Rectal smooth muscle tissue (tissue), 1 donor: Measurements from ENCODE around the gene SV2C.

ENCODE experiments used
- H3K27ac ChIP-seq: one replicate; pipeline ENCODE4 v1.7.0; 2013; ENCODE audit warnings: low read depth, low read length, inconsistent platforms
- H3K27me3 ChIP-seq: one replicate; pipeline ENCODE4 v1.7.0; 2013; ENCODE audit warnings: low read length; ENCODE audit not compliant: control insufficient read depth, insufficient read depth
- H3K36me3 ChIP-seq: one replicate; pipeline ENCODE4 v1.7.0; 2013; ENCODE audit warnings: low read length; ENCODE audit not compliant: control insufficient read depth, insufficient read depth
- H3K4me1 ChIP-seq: one replicate; pipeline ENCODE4 v1.7.0; 2013; ENCODE audit warnings: low read length; ENCODE audit not compliant: control insufficient read depth, insufficient read depth
- H3K4me3 ChIP-seq: one replicate; pipeline ENCODE4 v1.7.0; 2013; ENCODE audit warnings: low read length
- H3K9ac ChIP-seq: one replicate; pipeline ENCODE4 v1.7.0; 2013; ENCODE audit warnings: low read length

Gene SV2C

GRCh38 chr5:76379316-76379715 is 296.1 kb downstream of the SV2C start:
- Histone ChIP-seq H3K4me1 (no peaks in the 10 kb centered on the region), H3K9ac (no peak overlapping the region), H3K4me3 (no peak overlapping the region), H3K27ac (no peak overlapping the region), H3K36me3 (no peaks in the 10 kb centered on the region), H3K27me3 (no peaks in the 10 kb centered on the region)

GRCh38 chr5:76379855-76380254 is 296.7 kb downstream of the SV2C start:
- Histone ChIP-seq H3K27ac (no peak overlapping the region), H3K27me3 (no peaks in the 10 kb centered on the region), H3K4me3 (no peak overlapping the region), H3K36me3 (no peaks in the 10 kb centered on the region), H3K9ac (no peak overlapping the region), H3K4me1 (no peaks in the 10 kb centered on the region)

GRCh38 chr5:76380346-76381066 is 297.3 kb downstream of the SV2C start:
- Histone ChIP-seq H3K4me3 (no peak overlapping the region), H3K27ac (no peak overlapping the region), H3K36me3 (no peaks in the 10 kb centered on the region), H3K4me1 (no peaks in the 10 kb centered on the region), H3K9ac (no peak overlapping the region), H3K27me3 (no peaks in the 10 kb centered on the region)

GRCh38 chr5:76383126-76383832 is 300.1 kb downstream of the SV2C start:
- H3K36me3 ChIP-seq, result no peaks in the 10 kb centered on the region
- H3K27ac ChIP-seq, result no peak overlapping the region
- no peak overlapping the region for H3K4me3 ChIP-seq
- H3K9ac ChIP-seq, result no peak overlapping the region
- H3K27me3 ChIP-seq, result no peaks in the 10 kb centered on the region
- H3K4me1 ChIP-seq, result no peaks in the 10 kb centered on the region

- Histone ChIP-seq H3K36me3 (no peaks in the 10 kb centered on the region), H3K27me3 (no peaks in the 10 kb centered on the region), H3K4me3 (no peak overlapping the region), H3K9ac (no peak overlapping the region), H3K27ac (no peak overlapping the region), H3K4me1 (no peaks in the 10 kb centered on the region)
Observed at GRCh38 chr5:76384189-76384588, 301.0 kb downstream of the SV2C start.

GRCh38 chr5:76384705-76385104 is 301.5 kb downstream of the SV2C start:
- no peak overlapping the region for H3K9ac ChIP-seq
- no peaks in the 10 kb centered on the region for H3K36me3 ChIP-seq
- H3K4me1 ChIP-seq, result no peaks in the 10 kb centered on the region
- no peak overlapping the region for H3K4me3 ChIP-seq
- H3K27ac ChIP-seq, result no peak overlapping the region
- no peaks in the 10 kb centered on the region for H3K27me3 ChIP-seq

- no peaks in the 10 kb centered on the region for H3K36me3 ChIP-seq
- H3K9ac ChIP-seq, result no peak overlapping the region
- H3K4me3 ChIP-seq, result no peak overlapping the region
- H3K27ac ChIP-seq, result no peak overlapping the region
- H3K27me3 ChIP-seq, result no peaks in the 10 kb centered on the region
- no peaks in the 10 kb centered on the region for H3K4me1 ChIP-seq
Observed at GRCh38 chr5:76385540-76385939, 302.4 kb downstream of the SV2C start.

GRCh38 chr5:76386360-76386759 is 303.2 kb downstream of the SV2C start:
- Histone ChIP-seq H3K27me3 (no peaks in the 10 kb centered on the region), H3K9ac (no peak overlapping the region), H3K4me1 (no peaks in the 10 kb centered on the region), H3K4me3 (no peak overlapping the region), H3K36me3 (no peaks in the 10 kb centered on the region), H3K27ac (no peak overlapping the region)

- Histone ChIP-seq H3K4me3 (no peak overlapping the region), H3K9ac (no peak overlapping the region), H3K36me3 (no peaks in the 10 kb centered on the region), H3K27ac (no peak overlapping the region), H3K4me1 (no peaks in the 10 kb centered on the region), H3K27me3 (no peaks in the 10 kb centered on the region)
Observed at GRCh38 chr5:76388236-76388635, 305.1 kb downstream of the SV2C start.

- Histone ChIP-seq H3K27ac (no peak overlapping the region), H3K4me1 (no peaks in the 10 kb centered on the region), H3K36me3 (no peaks in the 10 kb centered on the region), H3K9ac (no peak overlapping the region), H3K4me3 (no peak overlapping the region), H3K27me3 (no peaks in the 10 kb centered on the region)
Observed at GRCh38 chr5:76388791-76389512, 305.8 kb downstream of the SV2C start.

- no peak overlapping the region for H3K4me3 ChIP-seq
- no peak overlapping the region for H3K9ac ChIP-seq
- no peak overlapping the region for H3K27ac ChIP-seq
- H3K4me1 ChIP-seq, result no peaks in the 10 kb centered on the region
- no peaks in the 10 kb centered on the region for H3K36me3 ChIP-seq
- H3K27me3 ChIP-seq, result no peaks in the 10 kb centered on the region
Observed at GRCh38 chr5:76389513-76390154, 306.5 kb downstream of the SV2C start.

- Histone ChIP-seq H3K4me1 (no peaks in the 10 kb centered on the region), H3K9ac (no peak overlapping the region), H3K4me3 (no peak overlapping the region), H3K27me3 (no peaks in the 10 kb centered on the region), H3K36me3 (no peaks in the 10 kb centered on the region), H3K27ac (no peak overlapping the region)
Observed at GRCh38 chr5:76391014-76391413, 307.8 kb downstream of the SV2C start.
